22Rv1 (cell line): ENCODE results near the gene AIG1.

ENCODE experiments used
- CTCF ChIP-seq: fragments of 450-650 bp; IDR thresholded peaks from 2 replicates; pipeline ENCODE4 v1.5.1; 2017; ENCODE audit warnings: mild to moderate bottlenecking
- ZFX ChIP-seq: fragments of 450-650 bp; IDR thresholded peaks from 2 replicates; pipeline ENCODE4 v1.6.1; 2017; ENCODE audit warnings: antibody characterized with exemption, borderline replicate concordance

GRCh38 chr6:143112837-143113236 lies 52.1 kb downstream of the AIG1 start:
- TF ChIP-seq CTCF (no peak), ZFX (no peak)
